Left cardiac atrium (tissue), 4 donors: ENCODE results near the gene TNFRSF1A. TPM values are rescaled to one million over a fixed set of nuclear protein-coding genes. Genes with fewer than 3 reads are reported as not detected.

Experiments
- ATAC-seq, 2 donors: fragments of 200-7000 bp; cut with Tn5 transposase; one replicate each; pipeline ENCODE4 v1.9.1; 2020; ENCODE audit warnings: mild to moderate bottlenecking in 2 of 2, moderate library complexity in 2 of 2
- DNase-seq: peaks from one replicate; pipeline ENCODE4 v3.0.0-alpha.2; 2020
- intact Hi-C, 2 donors: fragments of 100-400 bp; cut with DNase I; formaldehyde crosslinking; loops; one replicate each; pipeline versions ENCODE4 v1.14.1 to v1.15.1; 2022 to 2023
- total RNA-seq, 2 donors: library from RNA; stranded (reverse); fragmentation: NEBNext Ultra II Directional; extraction: Animal tissue kit (Norgen Biotek cat#: 25700); gene quantifications; one replicate each; pipeline ENCODE4 v1.2.1, GENCODE V29; 2021
- donor health status: DM: no; HTN: yes; CAD: no.
- donor health status: DM: no; HTN: yes; CAD: no; lungs with severe emphysema.
- donor health status: DM: yes; HTN: yes; CAD: no.
- donor health status: Dilated cardiomyopathy.

Gene TNFRSF1A
- total RNA-seq, 2 donors from 2014 or later = 89.6 to 117 TPM

DNA sequence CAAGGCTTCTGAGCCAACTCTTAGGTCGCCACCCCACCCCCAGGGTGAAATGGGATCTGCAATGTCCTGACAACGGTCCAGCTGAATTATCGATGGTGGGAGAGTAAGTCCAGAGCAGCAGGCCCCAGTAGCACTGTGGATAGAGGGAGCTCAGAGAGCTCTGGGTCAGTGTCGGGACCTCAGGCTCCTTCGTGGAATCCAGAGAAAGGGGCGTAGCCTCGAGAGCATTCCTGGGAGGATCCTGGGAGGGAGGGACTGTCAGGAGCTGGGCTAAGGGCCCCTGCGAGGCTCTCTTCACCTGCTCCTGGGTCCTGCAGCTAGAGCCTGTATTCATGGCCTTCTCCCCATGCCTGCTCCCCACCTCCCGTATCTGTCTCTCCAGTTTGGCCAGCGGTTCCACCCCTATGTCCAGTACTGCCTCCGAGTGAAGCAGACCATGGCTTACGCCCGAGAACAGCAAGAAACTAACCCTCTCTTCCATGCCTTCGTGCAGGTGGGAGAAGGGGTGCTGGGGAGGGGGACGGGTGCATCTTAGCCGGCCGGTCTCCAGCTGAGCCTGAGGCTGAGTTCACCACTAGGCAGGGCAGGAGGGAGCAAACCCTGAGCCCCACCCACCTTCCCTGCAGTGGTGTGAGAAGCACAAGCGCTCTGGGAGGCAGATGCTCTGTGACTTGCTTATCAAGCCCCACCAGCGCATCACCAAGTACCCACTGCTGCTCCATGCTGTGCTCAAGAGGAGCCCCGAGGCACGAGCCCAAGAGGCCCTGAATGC lies 24.8 kb downstream of the TNFRSF1A start:
- no peak for ATAC-seq
- intact Hi-C loops = no loop called here
- DNase-seq = peak; percentile 14

DNA sequence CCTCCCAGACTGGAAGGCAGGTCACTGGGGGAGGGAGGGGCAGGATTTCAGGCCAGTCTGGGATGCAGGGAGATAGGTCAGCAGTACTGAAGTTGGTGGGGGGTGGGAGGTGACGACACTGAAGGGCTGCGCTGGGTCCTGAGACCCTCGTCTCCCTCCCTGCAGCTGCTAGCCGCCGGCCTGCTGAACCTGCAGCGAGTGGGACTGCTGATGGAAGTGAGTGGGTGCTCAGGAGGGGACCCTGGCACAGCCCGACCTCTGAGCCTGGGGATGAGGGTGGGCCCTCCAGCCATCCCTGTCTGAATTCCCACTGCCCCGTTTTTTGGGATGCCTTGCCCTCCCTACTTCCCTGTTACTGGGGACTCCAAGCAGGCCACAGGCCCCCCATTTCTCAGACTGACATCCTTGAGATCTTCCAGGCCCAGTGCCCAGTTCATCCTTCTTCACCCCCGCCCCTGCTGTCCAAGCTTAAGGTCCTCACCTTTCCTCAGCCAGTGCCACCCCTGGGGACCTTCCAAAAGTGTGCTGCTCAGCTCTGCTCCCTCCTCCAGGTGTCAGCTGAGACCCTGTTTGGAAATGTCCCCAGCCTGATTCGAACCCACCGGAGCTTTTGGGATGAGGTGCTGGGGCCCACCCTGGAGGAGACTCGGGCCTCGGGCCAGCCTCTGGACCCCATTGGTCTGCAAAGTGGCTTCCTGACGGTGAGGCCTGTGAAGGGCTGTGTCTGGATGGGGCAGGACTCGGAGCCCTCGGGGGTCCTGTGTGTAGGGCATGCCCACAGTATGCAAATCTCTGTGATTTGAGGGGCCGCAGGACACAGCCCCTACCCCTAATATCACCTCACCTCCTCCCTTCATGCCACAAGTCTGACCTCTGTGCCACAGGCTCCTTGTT lies 25.9 kb downstream of the TNFRSF1A start:
- ATAC-seq = no peak
- intact Hi-C loops = no loop called here

DNA sequence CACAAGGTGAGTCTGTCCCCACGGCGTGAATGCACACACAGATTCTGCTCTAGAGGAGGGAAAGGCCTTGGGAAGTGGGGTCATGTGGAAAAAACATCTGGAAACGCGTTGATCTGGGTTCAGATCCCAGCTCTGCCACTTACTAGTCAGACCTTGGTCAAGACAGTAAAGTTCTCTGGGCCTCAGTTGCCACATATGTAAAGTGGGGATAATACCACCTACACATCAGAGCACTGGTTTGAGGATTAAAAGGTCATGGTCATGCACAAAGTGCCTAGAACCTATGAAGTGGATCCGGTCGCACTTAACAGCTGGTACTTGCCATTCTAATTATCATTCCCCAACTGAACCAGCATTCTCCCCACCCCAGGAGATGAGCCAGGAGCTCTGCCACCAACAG lies 26.7 kb downstream of the TNFRSF1A start:
- no peak for ATAC-seq
- intact Hi-C loops = no loop called here

More for the DNA sequence above, 25.9 kb downstream of the TNFRSF1A start:
- peak; percentile 24 for DNase-seq

DNA sequence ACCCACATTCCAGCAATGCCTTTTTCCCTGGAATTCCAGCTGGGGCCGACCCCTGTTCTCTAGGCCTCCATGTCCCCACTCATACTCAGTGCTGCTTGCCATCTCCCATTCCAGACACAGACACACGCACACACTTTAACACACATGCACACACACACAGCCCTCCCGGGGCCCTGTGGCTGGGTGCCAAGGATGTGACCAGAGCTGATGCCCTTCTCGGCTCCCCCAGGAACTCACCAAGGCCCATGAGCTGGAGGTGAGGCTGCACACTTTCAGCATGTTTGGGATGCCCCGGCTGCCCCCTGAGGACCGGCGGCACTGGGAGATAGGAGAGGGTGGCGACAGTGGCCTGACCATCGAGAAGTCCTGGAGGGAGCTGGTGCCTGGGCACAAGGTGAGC lies 27.1 kb downstream of the TNFRSF1A start:
- intact Hi-C loops = no loop called here
- ATAC-seq (no peak), DNase-seq (peak; percentile 20)

More for the DNA sequence above, 26.7 kb downstream of the TNFRSF1A start:
- DNase-seq = no peak

DNA sequence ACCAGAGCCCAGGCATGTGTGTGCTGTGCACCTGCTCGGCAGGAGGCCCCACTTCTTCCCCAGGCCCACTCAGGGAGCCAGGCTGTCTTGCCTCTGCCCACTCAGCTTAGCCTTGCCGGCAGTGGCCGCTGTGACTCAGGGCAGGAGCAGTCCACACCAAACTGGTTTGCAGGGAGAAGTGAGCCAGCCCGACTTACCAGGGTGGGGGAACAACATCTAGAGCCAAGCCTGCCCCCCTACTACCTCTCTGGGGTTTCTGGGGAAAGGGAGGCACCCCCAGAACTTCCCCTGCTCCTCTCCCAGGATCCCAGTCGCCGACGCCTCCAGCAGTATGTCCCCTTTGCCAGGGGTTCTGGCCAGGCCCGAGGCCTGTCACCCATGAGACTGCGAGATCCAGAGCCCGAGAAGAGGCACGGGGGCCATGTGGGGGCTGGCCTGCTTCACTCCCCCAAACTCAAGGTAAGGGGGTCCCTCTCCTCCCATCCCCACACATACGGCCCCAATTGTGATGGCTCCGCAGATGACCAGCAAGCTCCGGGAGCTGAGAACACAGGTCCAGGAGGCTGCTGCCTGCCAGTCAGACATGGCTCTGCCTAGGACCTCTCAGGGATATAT lies 28.4 kb downstream of the TNFRSF1A start:
- no peak for ATAC-seq
- DNase-seq = no peak
- intact Hi-C loops = no loop called here

DNA sequence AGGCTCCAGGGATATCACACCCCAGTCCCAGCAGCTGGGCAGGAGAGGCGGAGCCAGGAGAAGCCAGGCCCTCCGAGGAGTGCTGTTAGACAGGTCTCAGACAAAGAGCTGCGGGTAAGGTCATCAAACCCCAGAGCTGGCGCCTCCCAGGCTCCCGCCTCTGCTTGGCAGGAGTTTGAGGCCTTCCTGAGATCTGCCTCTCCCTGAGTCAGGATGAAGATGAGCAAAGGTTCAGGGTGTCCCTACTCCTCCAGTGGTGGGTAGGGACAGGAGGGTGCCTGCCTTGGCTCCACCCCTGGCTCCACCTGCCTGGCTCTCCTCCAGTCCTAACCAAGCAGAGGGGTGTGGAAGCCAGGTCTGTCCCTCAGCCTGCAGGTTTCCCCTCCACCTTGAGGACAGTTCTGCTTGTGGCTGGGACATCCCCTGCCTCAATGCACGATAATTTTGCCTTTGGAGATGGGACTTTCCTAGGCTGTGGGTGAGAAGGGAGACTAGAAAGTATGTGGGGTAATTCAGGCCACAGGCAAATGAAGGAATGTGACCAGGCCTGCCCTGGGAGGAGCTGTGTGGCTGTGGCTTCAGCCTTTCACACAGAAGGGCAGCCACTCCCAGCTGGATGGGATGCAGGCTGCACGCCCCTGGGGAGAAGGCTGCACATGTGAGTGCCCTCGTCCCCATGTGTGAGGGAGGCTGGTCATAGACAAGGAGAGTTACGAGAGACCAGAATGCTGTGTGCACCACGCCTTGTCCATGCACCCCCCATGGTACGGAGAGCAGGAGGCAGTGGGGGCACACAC lies 29.1 kb downstream of the TNFRSF1A start:
- intact Hi-C loops = no loop called here
- DNase-seq (no peak), ATAC-seq (peak in 1 of 2 donors; percentile 75)

DNA sequence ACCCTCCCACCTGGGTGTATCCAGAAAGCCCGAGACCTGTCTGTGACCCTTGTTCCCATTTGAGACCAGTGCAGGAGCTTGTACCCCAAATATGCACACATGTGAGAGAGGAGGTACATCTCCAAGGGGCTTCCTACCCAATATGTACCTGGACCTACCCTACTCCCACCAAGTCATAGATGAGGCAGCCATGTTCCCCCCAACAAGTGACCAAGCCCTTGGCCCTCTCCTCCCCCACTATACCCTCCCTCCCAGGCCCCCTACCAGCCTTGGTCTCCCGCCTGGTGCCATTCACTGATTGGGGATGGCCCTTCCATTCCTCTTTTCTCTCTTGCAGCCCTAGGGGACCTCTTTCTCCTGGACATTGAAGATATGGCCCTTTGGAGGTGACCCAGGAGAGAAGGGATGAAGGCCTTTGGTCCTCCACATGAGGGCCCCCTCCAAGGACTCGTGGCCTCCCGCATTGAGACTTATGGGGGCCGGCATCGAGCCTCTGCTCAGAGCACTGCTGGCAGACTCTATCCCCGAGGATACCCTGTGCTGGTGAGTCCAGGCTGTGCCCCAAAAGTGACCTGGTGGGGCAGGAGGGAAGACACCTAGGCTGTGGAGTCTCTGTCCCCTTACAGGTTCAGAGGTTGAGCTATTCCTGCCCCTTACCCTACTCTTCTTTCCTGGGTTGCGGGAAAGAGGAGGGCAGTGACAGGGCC lies 29.9 kb downstream of the TNFRSF1A start:
- ATAC-seq = no peak
- DNase-seq = no peak
- intact Hi-C loops = no loop called here

DNA sequence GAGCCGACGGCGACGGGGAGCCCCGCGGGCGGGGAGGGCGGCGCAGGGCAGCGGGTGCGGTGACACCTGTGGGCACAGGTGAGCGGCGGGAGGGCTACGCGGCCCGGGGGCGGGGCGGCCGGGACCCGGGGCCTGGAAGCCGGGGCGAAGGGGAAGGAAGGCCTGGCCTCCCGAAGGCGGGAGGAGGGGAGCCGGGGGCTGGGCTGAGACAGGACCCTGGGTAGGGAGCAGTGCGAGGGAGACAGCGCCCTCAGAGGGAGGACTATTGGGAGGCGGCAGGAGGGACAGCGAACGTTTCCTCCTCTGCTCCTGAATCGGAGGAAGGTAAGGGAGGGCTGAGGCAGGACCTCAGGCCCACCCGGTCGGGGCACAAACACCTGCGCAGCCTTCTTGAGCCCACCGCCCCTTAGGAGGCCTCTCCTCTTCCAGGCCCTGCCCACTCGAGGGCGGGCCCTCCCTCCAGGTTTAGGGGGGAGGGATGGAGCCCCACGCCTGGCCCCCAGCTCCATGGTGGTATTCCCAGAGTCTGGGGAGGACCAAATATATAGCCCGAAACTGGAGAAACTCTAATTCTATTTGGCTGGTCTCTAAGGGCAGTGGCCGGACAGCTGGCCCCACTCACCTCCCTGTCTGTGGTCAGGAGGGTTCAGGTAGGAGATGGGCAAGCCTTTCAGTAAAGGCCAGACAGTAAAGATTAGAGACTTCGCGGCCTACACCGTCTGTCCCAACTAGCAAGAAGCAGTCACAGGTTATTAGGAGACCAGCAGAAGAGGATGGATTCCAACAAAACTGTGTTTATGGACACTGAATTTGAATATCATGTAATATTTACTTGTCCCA lies 30.9 kb downstream of the TNFRSF1A start:
- ATAC-seq (peak in 1 of 2 donors; percentile 1), DNase-seq (no peak)
- intact Hi-C loops = no loop called here

DNA sequence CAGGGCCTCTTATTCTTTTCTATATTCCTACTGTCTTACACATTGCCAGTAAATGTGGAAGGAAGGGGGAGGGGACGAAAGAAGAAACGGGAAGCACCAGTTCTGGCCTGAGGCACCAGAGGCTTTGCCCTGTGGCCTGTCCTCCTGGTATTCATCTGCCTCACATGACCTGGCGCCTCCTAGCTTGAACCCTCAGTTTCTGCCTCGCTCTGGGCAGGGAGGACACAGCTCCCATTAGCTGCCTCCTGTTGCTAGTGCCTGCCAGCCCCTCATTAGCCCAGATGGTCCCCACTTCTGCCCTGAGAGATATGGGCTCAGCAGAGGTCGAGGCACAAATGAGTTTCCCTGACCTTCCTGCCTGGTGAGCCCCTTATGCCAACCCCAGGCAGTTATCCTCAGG lies 34.3 kb downstream of the TNFRSF1A start:
- no peak for ATAC-seq
- no peak for DNase-seq
- intact Hi-C loops = no loop called here

DNA sequence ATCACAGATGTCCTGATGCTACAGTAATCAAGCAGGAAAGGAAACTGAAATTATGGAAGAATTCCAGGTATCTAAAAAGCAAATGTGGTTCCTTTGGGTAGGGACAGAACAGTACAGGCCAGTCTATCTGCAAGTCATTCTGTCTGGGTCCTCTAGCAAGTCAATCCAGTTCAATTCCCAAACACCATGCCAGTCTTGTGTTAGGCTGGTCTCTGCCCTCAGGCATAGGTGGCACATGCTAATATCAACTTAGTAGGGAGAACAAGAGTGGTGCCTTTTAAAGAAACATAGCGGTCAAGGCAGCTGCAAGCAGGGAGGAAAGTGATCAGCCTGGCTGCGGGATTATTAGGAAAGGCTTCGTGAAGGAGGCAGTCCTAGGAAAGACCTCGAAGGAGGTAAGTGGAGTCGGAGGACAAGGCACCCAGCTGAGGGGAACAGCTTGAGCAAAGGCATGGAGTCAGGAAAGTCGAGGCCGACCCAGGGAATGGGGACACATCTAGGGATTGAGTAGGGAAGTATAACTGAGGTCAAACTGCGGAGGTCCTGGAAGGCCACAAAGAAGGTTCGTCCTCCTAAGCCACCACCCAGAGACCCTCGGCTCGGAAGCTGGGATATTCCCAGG lies 35.2 kb downstream of the TNFRSF1A start:
- ATAC-seq = no peak
- intact Hi-C loops = no loop called here
- DNase-seq = no peak

DNA sequence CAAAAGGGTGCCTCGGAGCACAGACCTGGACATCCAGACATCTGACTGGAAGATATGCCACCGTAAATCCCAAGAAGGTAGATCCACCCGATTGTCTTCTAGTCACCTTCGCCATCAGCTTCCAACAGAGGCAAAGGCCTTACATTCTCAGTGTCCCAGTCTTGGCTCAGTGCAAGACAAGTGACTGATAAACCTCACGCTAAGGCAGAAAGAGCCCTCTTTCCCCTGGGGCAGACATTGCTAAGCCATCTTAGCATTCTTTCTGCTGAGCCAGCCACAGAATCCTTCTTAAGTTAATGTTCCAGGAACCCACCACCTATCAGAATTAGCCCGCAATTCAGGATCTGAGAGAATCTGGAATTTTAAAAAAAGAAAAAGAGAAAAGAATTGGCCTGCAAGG lies 35.7 kb downstream of the TNFRSF1A start:
- ATAC-seq = no peak
- no peak for DNase-seq
- intact Hi-C loops = no loop called here

DNA sequence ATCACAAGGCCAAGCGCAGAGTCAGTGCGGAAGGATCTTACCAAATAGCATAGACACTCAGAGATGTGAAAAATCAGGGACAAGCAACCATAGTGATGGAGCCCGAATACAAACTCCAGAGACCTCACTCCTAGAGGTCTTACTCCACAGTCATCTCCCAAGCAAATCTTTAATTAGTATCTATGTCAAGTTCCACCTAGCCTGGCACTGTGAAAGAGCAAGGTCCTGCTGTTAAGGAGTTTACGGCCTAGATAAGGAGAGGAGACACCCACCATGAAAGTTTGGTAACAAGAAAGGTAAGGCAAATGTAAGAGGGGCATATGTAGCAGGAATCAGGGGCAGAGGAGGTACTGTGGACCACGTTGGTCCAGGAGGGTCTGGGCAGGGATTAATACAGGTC lies 38.8 kb downstream of the TNFRSF1A start:
- ATAC-seq (no peak), DNase-seq (no peak)
- intact Hi-C loops = no loop called here

DNA sequence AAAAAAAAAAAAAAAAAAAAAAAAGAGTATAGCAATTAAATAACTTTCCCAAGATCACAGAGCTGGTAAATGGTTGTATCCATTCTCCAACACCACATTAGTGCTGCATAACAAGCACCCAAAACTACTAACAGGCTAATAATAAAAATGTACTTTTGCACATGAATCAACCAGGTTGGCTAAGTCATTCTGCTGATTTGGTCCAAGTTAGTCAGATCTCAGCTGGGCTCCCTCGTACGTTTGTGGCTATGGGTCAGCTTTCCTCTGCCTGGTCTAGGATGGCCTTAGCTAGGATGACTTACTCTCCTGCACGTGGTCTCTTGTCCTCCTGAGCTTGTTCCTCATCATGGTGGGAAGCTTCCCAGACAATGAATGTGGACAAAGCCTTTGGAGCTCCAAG lies 39.3 kb downstream of the TNFRSF1A start:
- intact Hi-C loops = no loop called here
- ATAC-seq (no peak), DNase-seq (no peak)

DNA sequence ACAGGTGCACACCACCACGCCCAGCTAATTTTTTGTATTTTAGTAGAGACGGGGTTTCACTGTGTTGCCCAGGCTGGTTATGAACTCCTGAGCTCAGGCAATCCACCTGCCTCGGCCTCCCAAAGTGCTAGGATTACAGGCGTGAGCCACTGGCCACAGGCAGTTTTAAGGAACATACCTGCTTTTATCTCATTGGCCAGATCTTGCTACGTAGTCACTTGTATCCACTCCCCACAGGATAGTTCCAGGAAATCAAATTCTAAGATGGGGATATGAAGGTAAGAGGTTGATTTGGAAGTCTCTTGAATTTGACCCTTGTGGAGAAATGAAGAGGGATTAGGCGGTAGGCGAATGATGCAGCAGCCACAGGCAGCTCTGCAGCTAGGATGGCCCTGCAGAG lies 40.2 kb downstream of the TNFRSF1A start:
- no peak for ATAC-seq
- intact Hi-C loops = no loop called here
- no peak for DNase-seq

DNA sequence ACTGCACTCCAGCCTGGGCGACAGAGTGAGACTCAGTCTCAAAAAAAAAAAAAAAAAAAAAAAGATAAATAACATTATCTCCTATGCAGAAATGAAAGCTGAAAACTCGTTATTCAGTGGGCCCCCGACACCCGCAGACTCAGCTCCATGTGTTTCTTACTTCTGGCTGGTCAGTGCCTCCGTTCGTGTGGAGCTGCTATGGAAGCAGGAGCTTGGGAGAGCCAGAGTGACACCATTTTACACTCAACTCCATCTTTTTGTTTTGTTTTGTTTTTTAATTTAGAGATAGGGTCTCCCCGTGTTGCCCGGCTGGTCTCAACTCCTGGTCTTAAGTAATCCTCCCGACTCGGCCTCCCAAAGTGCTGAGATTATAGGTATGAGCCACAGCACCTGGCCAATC lies 44.7 kb downstream of the TNFRSF1A start:
- no peak for DNase-seq
- intact Hi-C loops = no loop called here

DNA sequence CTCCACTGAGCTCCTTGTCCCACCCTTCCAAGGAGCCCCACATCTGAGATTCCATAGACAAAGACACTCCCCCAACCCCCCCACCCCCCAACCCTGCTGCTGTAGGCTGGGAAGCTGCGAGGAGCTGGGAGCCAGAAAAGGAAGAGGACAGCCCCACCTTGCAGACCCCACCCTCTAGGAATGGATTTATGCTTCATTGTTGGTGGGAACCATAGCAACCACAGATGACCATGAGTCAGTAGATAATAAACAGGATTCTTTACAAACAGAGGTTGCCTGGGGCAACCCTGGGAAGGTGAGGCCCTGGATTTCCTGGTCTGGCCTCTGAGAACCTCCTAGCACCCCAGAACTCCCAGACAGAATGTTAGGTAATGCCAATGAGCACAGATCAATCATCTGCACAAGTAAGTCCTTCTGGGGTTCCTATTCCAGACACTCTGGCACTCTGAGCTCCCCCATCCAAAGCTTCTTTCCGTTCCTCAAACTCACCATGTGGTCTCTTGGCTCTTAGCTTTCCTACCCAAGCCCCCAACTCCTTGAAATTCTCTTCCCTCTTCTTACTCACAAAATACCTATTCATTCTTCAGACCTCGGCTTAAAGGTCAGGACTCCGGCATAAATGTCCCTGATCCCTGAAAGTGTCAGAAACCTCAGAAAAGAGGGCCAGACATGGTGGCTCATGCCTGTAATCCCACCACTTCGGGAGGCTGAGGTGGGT lies 46.6 kb downstream of the TNFRSF1A start:
- ATAC-seq (peak; percentile 71 to 94), DNase-seq (no peak)
- intact Hi-C loops = no loop called here

More for the DNA sequence above, 44.7 kb downstream of the TNFRSF1A start:
- ATAC-seq = no peak
